ENCODE data around the gene C10orf90. TPM values are rescaled to one million over a fixed set of nuclear protein-coding genes. Genes with fewer than 3 reads are reported as not detected.

Gene C10orf90
- total RNA-seq, 1 donor from 2014 or later = not detected

DNA sequence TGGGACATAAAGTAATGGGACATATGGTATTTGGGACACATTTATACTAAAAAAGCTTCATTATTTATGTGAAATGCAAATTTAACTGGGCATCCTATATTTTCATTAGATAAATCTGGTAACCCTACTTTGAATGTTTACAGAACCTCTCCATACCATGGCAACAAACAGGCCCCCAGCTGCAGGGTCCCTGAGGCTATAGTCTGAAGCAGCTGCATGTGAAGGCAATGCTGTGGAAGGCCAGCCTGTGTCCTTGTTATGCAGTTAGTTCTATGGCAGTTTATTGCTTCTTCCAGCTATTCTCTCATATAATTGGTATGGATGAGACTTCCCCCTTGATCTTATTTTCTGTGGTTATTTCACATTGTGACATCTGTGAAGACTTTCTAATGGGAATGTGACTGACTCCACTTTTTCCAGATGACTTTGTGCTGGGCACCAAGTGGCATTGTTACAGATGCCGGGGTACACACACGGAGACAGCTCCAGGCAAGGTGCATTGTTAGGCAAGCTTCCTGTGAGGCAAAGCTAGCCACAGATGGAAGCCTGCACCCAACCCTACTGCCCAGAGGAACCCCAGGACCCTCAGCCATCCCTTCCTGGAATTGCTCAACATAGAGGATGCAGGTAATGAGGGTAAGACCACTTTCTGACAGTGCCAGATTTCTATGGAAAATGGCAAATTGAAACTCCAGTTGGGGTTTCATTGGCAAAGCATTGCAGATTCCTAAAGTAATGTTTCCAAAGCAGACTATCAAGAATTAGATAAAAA, 232.7 kb downstream of the C10orf90 start:
- TF ChIP-seq, protein P1, sequence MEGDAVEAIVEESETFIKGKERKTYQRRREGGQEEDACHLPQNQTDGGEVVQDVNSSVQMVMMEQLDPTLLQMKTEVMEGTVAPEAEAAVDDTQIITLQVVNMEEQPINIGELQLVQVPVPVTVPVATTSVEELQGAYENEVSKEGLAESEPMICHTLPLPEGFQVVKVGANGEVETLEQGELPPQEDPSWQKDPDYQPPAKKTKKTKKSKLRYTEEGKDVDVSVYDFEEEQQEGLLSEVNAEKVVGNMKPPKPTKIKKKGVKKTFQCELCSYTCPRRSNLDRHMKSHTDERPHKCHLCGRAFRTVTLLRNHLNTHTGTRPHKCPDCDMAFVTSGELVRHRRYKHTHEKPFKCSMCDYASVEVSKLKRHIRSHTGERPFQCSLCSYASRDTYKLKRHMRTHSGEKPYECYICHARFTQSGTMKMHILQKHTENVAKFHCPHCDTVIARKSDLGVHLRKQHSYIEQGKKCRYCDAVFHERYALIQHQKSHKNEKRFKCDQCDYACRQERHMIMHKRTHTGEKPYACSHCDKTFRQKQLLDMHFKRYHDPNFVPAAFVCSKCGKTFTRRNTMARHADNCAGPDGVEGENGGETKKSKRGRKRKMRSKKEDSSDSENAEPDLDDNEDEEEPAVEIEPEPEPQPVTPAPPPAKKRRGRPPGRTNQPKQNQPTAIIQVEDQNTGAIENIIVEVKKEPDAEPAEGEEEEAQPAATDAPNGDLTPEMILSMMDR (IDR thresholded peaks at IDR 0.05) = no peak
- Mint-ChIP-seq H3K27ac (no peak overlapping the region), H3K36me3 (ENCODE audit: low read depth) (no peaks in the 10 kb centered on the region), H3K9me3 (no peaks in the 10 kb centered on the region), H3K27me3 (no peaks in the 10 kb centered on the region), H3K4me3 (no peak overlapping the region), H3K4me1 (no peaks in the 10 kb centered on the region)
- DNase-seq (no peak), ATAC-seq (ENCODE audit: low read depth) (no peak)
- ChIA-PET CTCF (no interaction called here), POLR2A (no interaction called here)
- intact Hi-C loops (cut with micrococcal nuclease) = no loop called here

GRCh38 chr10:126434235-126434634, 236.3 kb downstream of the C10orf90 start:
- no peak overlapping the region for H3K27ac Mint-ChIP-seq
- no peak for DNase-seq
- intact Hi-C loops (cut with micrococcal nuclease) = no loop called here
- ATAC-seq (ENCODE audit: low read depth) = no peak
- ChIA-PET CTCF (no interaction called here), POLR2A (no interaction called here)
- H3K36me3 Mint-ChIP-seq (ENCODE audit: low read depth) = no peaks in the 10 kb centered on the region
- H3K4me1 Mint-ChIP-seq = no peaks in the 10 kb centered on the region
- H3K4me3 Mint-ChIP-seq = no peak overlapping the region
- H3K9me3 Mint-ChIP-seq = no peaks in the 10 kb centered on the region
- TF ChIP-seq, protein P1 (IDR thresholded peaks at IDR 0.05) = no peak
- H3K27me3 Mint-ChIP-seq = no peaks in the 10 kb centered on the region

- CTCF ChIA-PET = no interaction called here
- Mint-ChIP-seq H3K4me3 (no peak overlapping the region), H3K27ac (no peak overlapping the region), H3K27me3 (no peaks in the 10 kb centered on the region), H3K4me1 (no peaks in the 10 kb centered on the region), H3K9me3 (no peaks in the 10 kb centered on the region), H3K36me3 (ENCODE audit: low read depth) (no peaks in the 10 kb centered on the region)
- ATAC-seq (ENCODE audit: low read depth) (no peak), DNase-seq (no peak)
- intact Hi-C loops (cut with micrococcal nuclease) = no loop called here
- POLR2A ChIA-PET = no interaction called here
- TF ChIP-seq, protein P1 (IDR thresholded peaks at IDR 0.05) = no peak
Measured at GRCh38 chr10:126433351-126433750, 237.1 kb downstream of the C10orf90 start.

DNA sequence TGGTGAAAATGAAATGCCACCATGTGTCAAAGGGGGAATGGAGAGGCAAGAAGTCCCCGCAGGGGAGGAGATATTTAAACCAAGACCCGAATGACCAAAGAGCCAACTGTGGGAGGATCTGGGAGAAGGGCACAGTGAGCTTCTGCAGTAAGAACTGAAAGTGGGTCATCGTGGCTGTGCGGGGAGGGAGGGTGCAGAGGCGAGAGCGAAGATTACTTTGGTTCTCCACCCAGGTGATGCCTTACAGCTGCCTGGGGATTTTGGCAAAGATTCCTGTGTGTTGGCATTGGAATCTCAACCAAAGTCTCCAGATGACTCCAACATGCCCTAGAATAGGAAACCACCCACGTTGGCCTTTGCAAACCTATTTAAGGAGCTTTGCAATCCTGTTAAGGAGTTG, 238.0 kb downstream of the C10orf90 start:
- ChIA-PET CTCF (no interaction called here), POLR2A (no interaction called here)
- ATAC-seq (ENCODE audit: low read depth) (no peak), DNase-seq (no peak)
- Mint-ChIP-seq H3K36me3 (ENCODE audit: low read depth) (no peaks in the 10 kb centered on the region), H3K4me1 (no peaks in the 10 kb centered on the region), H3K4me3 (no peak overlapping the region), H3K9me3 (no peaks in the 10 kb centered on the region), H3K27ac (no peak overlapping the region), H3K27me3 (no peaks in the 10 kb centered on the region)
- TF ChIP-seq, protein P1 (IDR thresholded peaks at IDR 0.05) = no peak
- intact Hi-C loops (cut with micrococcal nuclease) = no loop called here

DNA sequence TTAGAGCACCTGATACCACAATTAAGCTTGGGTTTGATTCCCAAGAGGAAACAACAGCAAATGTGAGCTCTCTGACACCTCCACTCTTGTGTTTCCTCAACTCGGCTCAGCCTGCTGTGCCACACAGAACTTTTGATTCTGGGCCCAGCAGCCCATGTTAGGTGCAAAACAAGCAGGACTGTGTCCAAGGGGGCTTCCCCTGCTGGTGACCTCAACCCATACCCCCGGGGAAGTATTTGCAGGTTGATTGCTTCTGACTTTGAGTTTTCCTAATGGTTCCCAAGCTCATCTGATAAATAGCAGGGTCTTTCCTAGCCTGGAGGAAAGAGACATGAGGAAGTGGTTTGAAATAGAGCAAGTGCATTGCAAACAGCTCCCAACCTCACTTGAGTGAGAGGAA, 238.7 kb downstream of the C10orf90 start:
- CTCF ChIA-PET = no interaction called here
- Mint-ChIP-seq H3K4me1 (no peaks in the 10 kb centered on the region), H3K4me3 (no peak overlapping the region), H3K27me3 (no peaks in the 10 kb centered on the region), H3K36me3 (ENCODE audit: low read depth) (no peaks in the 10 kb centered on the region), H3K9me3 (no peaks in the 10 kb centered on the region), H3K27ac (no peak overlapping the region)
- TF ChIP-seq, protein P1 (IDR thresholded peaks at IDR 0.05) = no peak
- intact Hi-C loops (cut with micrococcal nuclease) = no loop called here
- DNase-seq = no peak
- ATAC-seq (ENCODE audit: low read depth) = no peak
- POLR2A ChIA-PET = no interaction called here
